Activated B cell treated with CpG ODN at 0.5 μM for 24 hours (primary cell): Measurements from ENCODE around the gene ZFHX3. TPM values are rescaled to one million over a fixed set of nuclear protein-coding genes. Genes with fewer than 3 reads are reported as not detected.

ENCODE experiments used
- ATAC-seq: fragments of 200-7000 bp; cut with Tn5 transposase; one replicate; pipeline ENCODE4 v1.10.0; 2021; ENCODE audit warnings: low read depth, mild to moderate bottlenecking, moderate library complexity
- CTCF ChIA-PET: fragments of 350-600 bp; sonication (Branson Sonifier 250); formaldehyde crosslinking; loops from one replicate; lab custom pipeline; 2021; ENCODE audit warnings: antibody characterized with exemption; lab: Charles Lee
- POLR2A ChIA-PET: fragments of 350-600 bp; sonication (Branson Sonifier 250); formaldehyde crosslinking; loops from one replicate; lab custom pipeline; 2021; ENCODE audit warnings: antibody characterized with exemption; lab: Charles Lee
- DNase-seq: peaks from one replicate; pipeline ENCODE4 v3.0.0; 2022
- H3K27ac Mint-ChIP-seq: one replicate; pipeline ENCODE4 v1.8.0; 2020; ENCODE audit warnings: mixed read lengths
- H3K27me3 Mint-ChIP-seq: one replicate; pipeline ENCODE4 v1.8.0; 2021; ENCODE audit warnings: mixed read lengths
- H3K36me3 Mint-ChIP-seq: one replicate; pipeline ENCODE4 v1.8.0; 2021; ENCODE audit warnings: low read depth, mixed read lengths
- H3K4me1 Mint-ChIP-seq: one replicate; pipeline ENCODE4 v1.8.0; 2021; ENCODE audit warnings: mixed read lengths
- H3K4me3 Mint-ChIP-seq: one replicate; pipeline ENCODE4 v1.8.0; 2020; ENCODE audit warnings: mild to moderate bottlenecking, mixed read lengths
- H3K9me3 Mint-ChIP-seq: one replicate; pipeline ENCODE4 v1.8.0; 2020; ENCODE audit warnings: mixed read lengths
- CTCF ChIP-seq: fragments of 200-600 bp; IDR thresholded peaks from one replicate; pipeline ENCODE4 v1.8.0; 2022; ENCODE audit warnings: antibody characterized with exemption, mild to moderate bottlenecking
- intact Hi-C: fragments of 100-400 bp; cut with micrococcal nuclease; formaldehyde crosslinking; loops from one replicate; pipeline ENCODE4 v1.15.1; 2024
- total RNA-seq: library from RNA; stranded (reverse); gene quantifications from 2 replicates; pipeline ENCODE4 v1.2.3, GENCODE V29; 2022

ZFHX3 gene
- total RNA-seq, 1 donor from 2014 or later: 9.2 TPM

GRCh38 chr16:73093146-73094144 lies 45.5 kb upstream of the ZFHX3 start:
- intact Hi-C loops: no loop called here
- no peak for TF ChIP-seq CTCF
- H3K36me3 Mint-ChIP-seq: no peaks in the 10 kb centered on the region
- DNase-seq (no peak), ATAC-seq (no peak)
- H3K4me3 Mint-ChIP-seq: no peak overlapping the region
- no peaks in the 10 kb centered on the region for H3K9me3 Mint-ChIP-seq
- no peak overlapping the region for H3K27ac Mint-ChIP-seq
- no peaks in the 10 kb centered on the region for H3K4me1 Mint-ChIP-seq
- POLR2A ChIA-PET: no interaction called here
- peaks cover 4% of the 10 kb centered on the region for H3K27me3 Mint-ChIP-seq
- CTCF ChIA-PET: no interaction called here

GRCh38 chr16:73092236-73092781 lies 44.4 kb upstream of the ZFHX3 start:
- intact Hi-C loops: no loop called here
- ChIA-PET CTCF (no interaction called here), POLR2A (no interaction called here)
- no peaks in the 10 kb centered on the region for H3K36me3 Mint-ChIP-seq
- ATAC-seq (no peak), DNase-seq (no peak)
- H3K9me3 Mint-ChIP-seq: no peaks in the 10 kb centered on the region
- no peak for TF ChIP-seq CTCF
- no peaks in the 10 kb centered on the region for H3K4me1 Mint-ChIP-seq
- H3K27me3 Mint-ChIP-seq: peaks cover 4% of the 10 kb centered on the region
- H3K4me3 Mint-ChIP-seq: no peak overlapping the region
- H3K27ac Mint-ChIP-seq: no peak overlapping the region

DNA sequence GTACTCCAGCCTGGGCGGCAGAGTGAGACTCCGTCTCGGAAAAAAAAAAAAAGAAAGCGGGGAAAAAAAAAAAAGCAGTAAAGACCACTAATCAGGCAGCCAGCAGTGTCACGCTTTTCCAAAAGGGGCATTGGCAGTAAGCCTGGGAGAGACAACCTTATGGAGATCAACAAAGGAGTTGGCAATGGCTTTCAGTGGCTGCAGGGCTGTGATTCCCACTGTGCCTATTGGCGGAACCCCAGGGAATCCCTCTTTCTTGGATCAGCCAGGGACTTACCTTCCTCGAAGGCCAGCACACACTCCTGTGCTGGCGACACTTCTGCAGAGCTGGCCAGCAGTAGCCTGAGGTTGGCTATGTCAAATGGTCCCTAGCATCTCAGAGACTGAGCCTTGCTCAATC lies 43.2 kb upstream of the ZFHX3 start:
- Mint-ChIP-seq H3K4me3 (no peak overlapping the region), H3K4me1 (no peaks in the 10 kb centered on the region), H3K27ac (no peak overlapping the region), H3K36me3 (no peaks in the 10 kb centered on the region), H3K9me3 (no peaks in the 10 kb centered on the region), H3K27me3 (peaks cover 4% of the 10 kb centered on the region)
- ATAC-seq (no peak), DNase-seq (no peak)
- no peak for TF ChIP-seq CTCF
- CTCF ChIA-PET: no interaction called here
- POLR2A ChIA-PET: no interaction called here
- intact Hi-C loops: no loop called here

- DNase-seq (no peak), ATAC-seq (no peak)
- POLR2A ChIA-PET: no interaction called here
- no peaks in the 10 kb centered on the region for H3K36me3 Mint-ChIP-seq
- H3K4me1 Mint-ChIP-seq: peaks cover 2% of the 10 kb centered on the region
- CTCF ChIA-PET: no interaction called here
- intact Hi-C loops: no loop called here
- no peak overlapping the region for H3K4me3 Mint-ChIP-seq
- TF ChIP-seq CTCF: no peak
- no peak overlapping the region for H3K27ac Mint-ChIP-seq
- H3K27me3 Mint-ChIP-seq: peaks cover 11% of the 10 kb centered on the region
- no peaks in the 10 kb centered on the region for H3K9me3 Mint-ChIP-seq
These were observed 41.5 kb upstream of the ZFHX3 start for GRCh38 chr16:73089420-73089819.

GRCh38 chr16:73086108-73086507 lies 38.2 kb upstream of the ZFHX3 start:
- TF ChIP-seq CTCF: no peak
- POLR2A ChIA-PET: no interaction called here
- Mint-ChIP-seq H3K27me3 (peaks cover 18% of the 10 kb centered on the region), H3K9me3 (no peaks in the 10 kb centered on the region), H3K36me3 (no peaks in the 10 kb centered on the region), H3K4me1 (peaks cover 2% of the 10 kb centered on the region), H3K4me3 (no peak overlapping the region), H3K27ac (no peak overlapping the region)
- intact Hi-C loops: no loop called here
- CTCF ChIA-PET: no interaction called here
- no peak for ATAC-seq
- DNase-seq: no peak
